Panc1 (cell line): ENCODE results near the gene TGFB2. TPM values are rescaled to one million over a fixed set of nuclear protein-coding genes. Genes with fewer than 3 reads are reported as not detected.

Experiments used
- ATAC-seq: fragments of 200-7000 bp; cut with Tn5 transposase; 2 replicates; pipeline ENCODE4 v1.9.1; 2020; ENCODE audit warnings: mild to moderate bottlenecking, moderate library complexity
- BruUV-seq: library from RNA; stranded (reverse); fragments of 400-500 nt; replicated peaks from 2 replicates; lab custom pipeline; 2021; lab: Mats Ljungman, UMichigan
- CTCF ChIA-PET: fragments of 300-600 bp; sonication (Branson Sonifier 250); formaldehyde crosslinking; loops from one replicate; lab custom pipeline; 2022; ENCODE audit warnings: antibody characterized with exemption; lab: Charles Lee
- POLR2A ChIA-PET: fragments of 300-600 bp; sonication (Branson Sonifier 250); formaldehyde crosslinking; loops from one replicate; lab custom pipeline; 2022; ENCODE audit warnings: antibody characterized with exemption; lab: Charles Lee
- DNase-seq: peaks from one replicate; pipeline ENCODE4 v3.0.0-alpha.2; 2010; ENCODE audit warnings: low read depth, low spot score
- H3K27ac ChIP-seq: 2 replicates; pipeline ENCODE4 v1.5.1; 2011; ENCODE audit warnings: mild to moderate bottlenecking, low read length, inconsistent platforms
- H3K27me3 ChIP-seq: fragments of 200-500 bp; sonication (Bioruptor generic); 2 replicates; pipeline ENCODE4 v1.6.0; 2014; ENCODE audit warnings: low read length, inconsistent platforms; ENCODE audit not compliant: control insufficient read depth, insufficient read depth
- H3K36me3 ChIP-seq: fragments of 200-500 bp; sonication (Bioruptor generic); 2 replicates; pipeline ENCODE4 v1.5.1; 2014; ENCODE audit warnings: inconsistent platforms, mild to moderate bottlenecking, low read length, moderate library complexity; ENCODE audit not compliant: control insufficient read depth, insufficient read depth
- H3K4me1 ChIP-seq: 2 replicates; pipeline ENCODE4 v1.5.1; 2011; ENCODE audit warnings: inconsistent platforms, mild to moderate bottlenecking, low read length, moderate library complexity; ENCODE audit not compliant: control insufficient read depth, insufficient read depth
- H3K4me3 ChIP-seq, 2 experiments: 2 replicates each; pipeline ENCODE4 v1.5.1; 2011 to 2012; ENCODE audit warnings: low read depth in 2 of 2, low read length in 2 of 2, mild to moderate bottlenecking in 2 of 2, inconsistent platforms in 1 of 2, moderate library complexity in 1 of 2
- H3K9me3 ChIP-seq: fragments of 200-500 bp; sonication (Bioruptor generic); 2 replicates; pipeline ENCODE4 v1.5.1; 2014; ENCODE audit warnings: low read depth, mild to moderate bottlenecking, inconsistent platforms, low read length, moderate library complexity; ENCODE audit not compliant: control insufficient read depth, insufficient read depth
- CTCF ChIP-seq: fragments of 450-650 bp; IDR thresholded peaks from 2 replicates; pipeline ENCODE4 v1.5.1; 2017; ENCODE audit warnings: mild to moderate bottlenecking
- POLR2AphosphoS5 ChIP-seq: IDR thresholded peaks from 2 replicates; pipeline ENCODE4 v1.6.1; 2012; ENCODE audit warnings: mild to moderate bottlenecking, low read depth, low read length, moderate library complexity
- REST ChIP-seq, 2 experiments: IDR thresholded peaks; 2 replicates each; pipeline ENCODE4 v1.6.1; 2011 to 2012; ENCODE audit warnings: low read depth in 2 of 2, control low read depth in 1 of 2, low read length in 1 of 2, mild to moderate bottlenecking in 1 of 2, moderate library complexity in 1 of 2; ENCODE audit not compliant: insufficient read depth in 1 of 2
- SIN3A ChIP-seq: IDR thresholded peaks from 2 replicates; pipeline ENCODE4 v1.6.1; 2012; ENCODE audit warnings: low read depth, mild to moderate bottlenecking, low read length, moderate library complexity, borderline replicate concordance; ENCODE audit not compliant: insufficient read depth
- TCF7L2 ChIP-seq: IDR thresholded peaks from 2 replicates; pipeline ENCODE4 v1.6.1; 2011; ENCODE audit warnings: mild to moderate bottlenecking, low read depth, low read length, inconsistent platforms
- in situ Hi-C: cut with HindIII; loops from 2 replicates; pipeline ENCODE4 v1.10.0; 2016; ENCODE audit warnings: low sequenced_read_pairs, low pct_unique_long_range_greater_than_20kb
- intact Hi-C: fragments of 100-400 bp; cut with micrococcal nuclease; formaldehyde crosslinking; loops from one replicate; pipeline ENCODE4 v1.10.0; 2022; ENCODE audit not compliant: unreplicated experiment
- total RNA-seq: library from RNA; stranded (reverse); gene quantifications from one replicate; pipeline ENCODE4 v1.2.1, GENCODE V29; 2021; ENCODE audit not compliant: unreplicated experiment

TGFB2 gene
- total RNA-seq, 1 experiment from 2014 or later = 58.9 TPM

- POLR2A ChIA-PET = no interaction called here
- CTCF ChIA-PET = no interaction called here
- intact Hi-C loops (no loop called here), in situ Hi-C loops (no loop called here)
- H3K4me1 ChIP-seq = no peaks in the 10 kb centered on the region
- no peak for ATAC-seq
- TF ChIP-seq CTCF (no peak), REST (IDR thresholded peaks at IDR 0.05; ENCODE audit: insufficient read depth in 1 of 2, low read depth in 2 of 2, low read length in 1 of 2) (no peak), TCF7L2 (no peak), SIN3A (no peak), POLR2AphosphoS5 (no peak)
- peaks cover 2% of the 10 kb centered on the region; the same call in 1 of the 2 replicates for H3K36me3 ChIP-seq
- no peak for DNase-seq
- no peaks in the 10 kb centered on the region for H3K9me3 ChIP-seq
- H3K27me3 ChIP-seq = no peaks in the 10 kb centered on the region
- H3K27ac ChIP-seq = no peak overlapping the region
- no peak overlapping the region for H3K4me3 ChIP-seq
- BruUV-seq = no TSS peak
These were observed 46.7 kb upstream of the TGFB2 start for GRCh38 chr1:218298398-218298797.

- H3K27me3 ChIP-seq = no peaks in the 10 kb centered on the region
- CTCF ChIA-PET = interaction anchor here (0.7 kb wide), 1 partner anchor 1621 kb away, joined by 3 read pairs; no protein-coding TSS in a partner anchor
- H3K9me3 ChIP-seq = no peaks in the 10 kb centered on the region
- in situ Hi-C loops (no loop called here), intact Hi-C loops (no loop called here)
- no peaks in the 10 kb centered on the region for H3K4me1 ChIP-seq
- no peak overlapping the region for H3K27ac ChIP-seq
- POLR2A ChIA-PET = no interaction called here
- DNase-seq (no peak), ATAC-seq (peak; percentile 70; the same call in 1 of the 2 replicates)
- TF ChIP-seq TCF7L2 (no peak), SIN3A (no peak), POLR2AphosphoS5 (no peak), CTCF (peak; percentile 75), REST (IDR thresholded peaks at IDR 0.05; ENCODE audit: insufficient read depth in 1 of 2, low read depth in 2 of 2, low read length in 1 of 2) (no peak)
- BruUV-seq = no TSS peak
- no peak overlapping the region for H3K4me3 ChIP-seq
- peaks cover 8% of the 10 kb centered on the region; the same call in 1 of the 2 replicates for H3K36me3 ChIP-seq
These were observed 45.7 kb upstream of the TGFB2 start for GRCh38 chr1:218299416-218299815.
